Activated CD4-positive, alpha-beta T cell treated with anti-CD3 and anti-CD28 coated beads for 36 hours (primary cell): ENCODE data around the gene CCNL2. TPM values are rescaled to one million over a fixed set of nuclear protein-coding genes. Genes with fewer than 3 reads are reported as not detected.
"Not testable (repeated sequence)": the region's sequence is repeated elsewhere in the genome, so short reads cannot be mapped to it uniquely, and the experiment has no call there.

Experiments
- ATAC-seq: fragments of 200-7000 bp; cut with Tn5 transposase; one replicate; pipeline ENCODE4 v1.10.0; 2021; ENCODE audit warnings: mild to moderate bottlenecking, moderate library complexity
- CTCF ChIA-PET: fragments of 350-600 bp; sonication (Branson Sonifier 250); formaldehyde crosslinking; loops from one replicate; lab custom pipeline; 2021; ENCODE audit warnings: antibody characterized with exemption; lab: Charles Lee
- POLR2A ChIA-PET: fragments of 350-600 bp; sonication (Branson Sonifier 250); formaldehyde crosslinking; loops from one replicate; lab custom pipeline; 2021; ENCODE audit warnings: antibody characterized with exemption, inconsistent platforms; lab: Charles Lee
- DNase-seq: peaks from one replicate; pipeline ENCODE4 v3.0.0-alpha.2; 2020
- H3K27ac Mint-ChIP-seq: one replicate; pipeline ENCODE4 v1.8.0; 2021; ENCODE audit warnings: mixed read lengths
- H3K27me3 Mint-ChIP-seq: one replicate; pipeline ENCODE4 v1.8.0; 2021; ENCODE audit warnings: mixed read lengths
- H3K36me3 Mint-ChIP-seq: one replicate; pipeline ENCODE4 v1.8.0; 2021; ENCODE audit warnings: low read depth, mixed read lengths
- H3K4me1 Mint-ChIP-seq: one replicate; pipeline ENCODE4 v1.8.0; 2021; ENCODE audit warnings: mixed read lengths
- H3K4me3 Mint-ChIP-seq: one replicate; pipeline ENCODE4 v1.8.0; 2021; ENCODE audit warnings: mild to moderate bottlenecking, moderate library complexity, mixed read lengths
- H3K9me3 Mint-ChIP-seq: one replicate; pipeline ENCODE4 v1.8.0; 2021; ENCODE audit warnings: low read depth, mixed read lengths
- intact Hi-C, 2 experiments: fragments of 100-400 bp; cut with DNase I in 1 of 2; cut with micrococcal nuclease in 1 of 2; formaldehyde crosslinking; loops; one replicate each; pipeline versions ENCODE4 v1.14.2 to v1.15.1; 2022 to 2024; cut with DNase I, micrococcal nuclease
- total RNA-seq, 2 experiments: library from RNA; stranded (reverse); gene quantifications; one replicate each; pipeline ENCODE4 v1.2.3, GENCODE V29; 2021

Gene CCNL2
- total RNA-seq, 2 experiments from 2014 or later: 73.6 to 89.7 TPM

DNA sequence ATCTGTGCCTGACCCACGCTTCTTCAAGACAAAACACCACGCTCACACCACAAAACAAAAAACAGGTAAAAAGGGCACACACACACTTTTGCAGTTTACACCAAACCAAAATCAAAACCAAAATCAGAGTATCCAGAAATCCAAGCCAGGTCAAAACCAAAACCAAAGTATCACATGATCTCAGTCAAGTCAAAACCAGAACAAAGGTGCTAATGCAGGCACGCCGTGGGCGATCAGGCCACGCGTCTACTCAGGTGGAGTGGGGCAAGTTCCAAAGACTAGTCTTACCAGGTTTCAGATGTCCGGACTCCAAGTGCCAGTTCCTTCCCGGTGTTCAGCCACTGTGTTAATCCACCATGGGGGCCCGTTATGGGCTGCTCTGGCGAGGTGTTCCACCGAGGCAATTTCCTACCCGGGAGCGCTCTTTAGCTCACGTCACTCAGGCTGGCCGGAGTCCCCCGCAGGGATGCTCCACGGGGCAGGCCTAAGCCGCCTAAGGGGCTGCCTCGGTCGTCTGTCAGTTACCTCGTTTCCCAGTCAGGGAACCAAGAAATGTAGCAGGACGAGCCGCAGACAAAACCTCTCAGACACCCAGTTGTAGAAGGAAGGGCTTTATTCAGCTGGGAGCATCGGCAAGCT, 18.8 kb upstream of the CCNL2 start:
- POLR2A ChIA-PET, H3K9me3 Mint-ChIP-seq, H3K27ac Mint-ChIP-seq, H3K4me3 Mint-ChIP-seq, CTCF ChIA-PET, H3K4me1 Mint-ChIP-seq, H3K27me3 Mint-ChIP-seq, H3K36me3 Mint-ChIP-seq, intact Hi-C loops: not testable (repeated sequence)
- peak; percentile 47 for ATAC-seq
- DNase-seq: peak; percentile 37

GRCh38 chr1:1417396-1417795, 18.3 kb upstream of the CCNL2 start:
- H3K36me3 Mint-ChIP-seq, ATAC-seq, H3K27ac Mint-ChIP-seq, H3K9me3 Mint-ChIP-seq, H3K4me1 Mint-ChIP-seq, POLR2A ChIA-PET, H3K4me3 Mint-ChIP-seq, DNase-seq, H3K27me3 Mint-ChIP-seq, intact Hi-C loops, CTCF ChIA-PET: not testable (repeated sequence)

DNA sequence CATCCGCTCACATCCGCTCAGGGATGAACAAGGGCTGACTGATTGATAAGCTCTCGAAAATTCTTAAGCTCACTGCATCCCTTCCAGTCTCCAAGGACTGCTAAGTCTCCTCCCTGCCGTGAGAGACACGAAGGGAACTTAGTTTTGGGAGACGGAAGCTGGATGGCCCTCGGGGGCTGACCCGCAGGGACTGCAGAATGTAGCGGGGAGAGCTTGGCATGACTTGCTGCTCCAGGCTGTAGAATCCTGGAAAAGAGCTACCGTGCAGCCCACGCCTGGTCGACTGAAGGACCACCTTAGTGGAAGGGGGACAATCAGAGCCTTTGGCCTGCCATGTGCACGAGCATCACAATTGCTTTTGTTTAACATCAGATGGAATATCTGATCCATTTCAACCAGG, 16.6 kb upstream of the CCNL2 start:
- no peak for ATAC-seq
- peaks cover 3% of the 10 kb centered on the region for H3K36me3 Mint-ChIP-seq
- no peak for DNase-seq
- H3K27me3 Mint-ChIP-seq: no peaks in the 10 kb centered on the region
- no peaks in the 10 kb centered on the region for H3K9me3 Mint-ChIP-seq
- no peak overlapping the region for H3K4me3 Mint-ChIP-seq
- CTCF ChIA-PET: no interaction called here
- POLR2A ChIA-PET: no interaction called here
- intact Hi-C loops: no loop called here
- peaks cover 5% of the 10 kb centered on the region for H3K4me1 Mint-ChIP-seq
- H3K27ac Mint-ChIP-seq: no peak overlapping the region

DNA sequence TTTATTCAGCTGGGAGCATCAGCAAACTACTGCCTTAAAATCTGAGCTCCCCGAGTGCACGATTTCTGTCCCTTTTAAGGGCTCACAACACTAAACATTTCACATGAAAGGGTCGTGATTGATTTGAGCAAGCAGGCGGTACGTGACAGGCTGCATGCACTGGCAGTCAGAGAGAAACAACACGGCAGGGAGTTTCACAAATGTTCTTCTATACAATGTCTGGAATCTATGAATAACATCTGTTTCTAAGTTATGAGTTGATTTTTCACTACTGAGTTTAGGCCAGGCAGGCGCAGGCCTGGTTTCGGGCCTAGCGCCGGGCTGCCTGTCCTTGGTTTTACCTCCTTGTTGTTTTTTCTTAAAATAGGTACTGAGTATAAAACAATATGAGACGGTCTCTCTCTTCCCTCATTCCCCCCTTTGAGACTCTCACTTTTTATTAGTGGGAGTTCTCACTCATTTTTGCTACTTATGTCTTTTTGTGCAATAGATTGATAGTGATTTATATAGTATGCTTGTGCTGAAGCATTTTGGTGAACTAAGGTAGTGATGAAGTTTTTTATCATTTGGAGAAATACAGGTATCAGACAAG, 13.3 kb upstream of the CCNL2 start:
- peak overlapping the region; percentile 5 for H3K27ac Mint-ChIP-seq
- POLR2A ChIA-PET: not testable (repeated sequence)

DNA sequence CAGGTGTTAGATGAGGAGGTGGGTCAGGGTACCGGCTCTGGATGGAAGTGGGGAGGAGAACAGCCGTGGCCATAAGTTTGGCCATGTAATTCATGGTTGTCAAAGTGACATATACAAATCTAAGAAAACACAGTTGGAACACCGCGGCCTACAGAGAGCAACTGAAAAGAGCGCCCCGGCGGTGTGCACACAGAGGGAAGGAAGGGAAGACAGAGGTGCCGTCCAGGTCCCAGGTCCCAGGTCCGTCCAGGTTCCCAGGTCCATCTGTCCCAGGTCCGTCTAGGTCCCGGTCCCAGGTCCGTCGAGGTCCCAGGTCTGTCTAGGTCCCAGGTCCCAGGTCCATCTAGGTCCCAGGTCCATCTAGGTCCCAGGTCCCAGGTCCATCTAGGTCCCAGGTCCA, 12.5 kb upstream of the CCNL2 start:
- no peaks in the 10 kb centered on the region for H3K9me3 Mint-ChIP-seq
- H3K27me3 Mint-ChIP-seq: no peaks in the 10 kb centered on the region
- ChIA-PET CTCF (no interaction called here), POLR2A (no interaction called here)
- H3K36me3 Mint-ChIP-seq: peaks cover 19% of the 10 kb centered on the region
- DNase-seq: no peak
- no peak for ATAC-seq
- H3K27ac Mint-ChIP-seq: no peak overlapping the region
- H3K4me3 Mint-ChIP-seq: no peak overlapping the region
- intact Hi-C loops: no loop called here
- H3K4me1 Mint-ChIP-seq: peaks cover 12% of the 10 kb centered on the region

More for the DNA sequence above, 13.3 kb upstream of the CCNL2 start:
- intact Hi-C loops, H3K4me3 Mint-ChIP-seq, H3K27me3 Mint-ChIP-seq, DNase-seq, ATAC-seq, CTCF ChIA-PET, H3K9me3 Mint-ChIP-seq: not testable (repeated sequence)
- H3K4me1 Mint-ChIP-seq: peaks cover 12% of the 10 kb centered on the region
- peaks cover 15% of the 10 kb centered on the region for H3K36me3 Mint-ChIP-seq

- Mint-ChIP-seq H3K4me1 (peaks cover 21% of the 10 kb centered on the region), H3K36me3 (peaks cover 32% of the 10 kb centered on the region)
- H3K27ac Mint-ChIP-seq, POLR2A ChIA-PET, ATAC-seq, H3K4me3 Mint-ChIP-seq, DNase-seq, H3K9me3 Mint-ChIP-seq, intact Hi-C loops, H3K27me3 Mint-ChIP-seq, CTCF ChIA-PET: not testable (repeated sequence)
Measured at GRCh38 chr1:1410238-1410637, 11.1 kb upstream of the CCNL2 start.

DNA sequence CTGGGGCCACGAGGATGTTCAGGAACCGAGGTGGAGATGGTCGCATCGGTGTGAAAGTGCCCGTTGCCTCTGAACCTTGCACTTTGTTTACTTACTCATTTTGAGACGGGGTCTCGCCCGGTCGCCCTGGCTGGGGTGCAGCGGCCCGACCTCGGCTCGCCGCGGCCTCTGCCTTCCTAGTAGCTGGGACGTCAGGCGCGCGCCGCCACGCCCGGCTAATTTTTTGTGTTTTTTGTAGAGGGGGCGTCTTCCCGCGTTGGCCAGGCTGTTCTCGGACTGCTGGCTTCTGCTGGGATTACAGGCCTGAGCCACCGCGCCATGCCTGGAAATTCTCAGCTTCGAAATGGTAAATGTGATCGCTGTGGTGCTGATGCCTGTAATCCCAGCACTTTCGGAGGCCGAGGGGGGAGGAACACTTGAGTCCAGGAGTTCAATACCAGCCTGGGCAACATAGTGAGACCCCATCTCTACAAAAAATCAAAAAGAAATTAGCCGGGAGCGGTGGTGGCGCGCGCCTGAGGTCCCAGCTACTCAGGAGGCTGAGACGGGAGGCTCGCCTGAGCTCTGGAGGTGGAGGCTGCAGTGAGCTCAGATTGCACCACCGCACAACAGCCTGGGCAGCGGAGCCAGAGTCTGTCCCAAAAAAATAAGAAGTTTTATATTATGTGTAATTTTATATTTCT, 8.6 kb upstream of the CCNL2 start:
- Mint-ChIP-seq H3K4me3 (peak overlapping the region; percentile 92), H3K4me1 (peaks cover 35% of the 10 kb centered on the region), H3K36me3 (peaks cover 50% of the 10 kb centered on the region), H3K9me3 (no peaks in the 10 kb centered on the region), H3K27ac (peak overlapping the region; percentile 80), H3K27me3 (no peaks in the 10 kb centered on the region)
- intact Hi-C loops: loop anchor here (1.0 to 10.0 kb wide), 12 partner anchors 8 to 497 kb away; partner anchors contain the start of genes AURKAIP1 (in 2 of the 2), CCNL2 (in 2 of the 2), PUSL1 (in 2 of the 2) and ATAD3B (in 1 of the 2)
- POLR2A ChIA-PET: interaction anchor here (0.6 to 1.5 kb wide), 5 partner anchors 8 to 449 kb away, joined by 3 to 9 read pairs (median 3); partner anchors contain the start of genes AURKAIP1, CCNL2 and NOC2L
- ATAC-seq (peak; percentile 7), DNase-seq (peak; percentile 52)
- CTCF ChIA-PET: interaction anchor here (0.8 to 2.0 kb wide), 6 partner anchors 9 to 271 kb away, joined by 3 to 11 read pairs (median 4); partner anchors contain the start of gene CCNL2

DNA sequence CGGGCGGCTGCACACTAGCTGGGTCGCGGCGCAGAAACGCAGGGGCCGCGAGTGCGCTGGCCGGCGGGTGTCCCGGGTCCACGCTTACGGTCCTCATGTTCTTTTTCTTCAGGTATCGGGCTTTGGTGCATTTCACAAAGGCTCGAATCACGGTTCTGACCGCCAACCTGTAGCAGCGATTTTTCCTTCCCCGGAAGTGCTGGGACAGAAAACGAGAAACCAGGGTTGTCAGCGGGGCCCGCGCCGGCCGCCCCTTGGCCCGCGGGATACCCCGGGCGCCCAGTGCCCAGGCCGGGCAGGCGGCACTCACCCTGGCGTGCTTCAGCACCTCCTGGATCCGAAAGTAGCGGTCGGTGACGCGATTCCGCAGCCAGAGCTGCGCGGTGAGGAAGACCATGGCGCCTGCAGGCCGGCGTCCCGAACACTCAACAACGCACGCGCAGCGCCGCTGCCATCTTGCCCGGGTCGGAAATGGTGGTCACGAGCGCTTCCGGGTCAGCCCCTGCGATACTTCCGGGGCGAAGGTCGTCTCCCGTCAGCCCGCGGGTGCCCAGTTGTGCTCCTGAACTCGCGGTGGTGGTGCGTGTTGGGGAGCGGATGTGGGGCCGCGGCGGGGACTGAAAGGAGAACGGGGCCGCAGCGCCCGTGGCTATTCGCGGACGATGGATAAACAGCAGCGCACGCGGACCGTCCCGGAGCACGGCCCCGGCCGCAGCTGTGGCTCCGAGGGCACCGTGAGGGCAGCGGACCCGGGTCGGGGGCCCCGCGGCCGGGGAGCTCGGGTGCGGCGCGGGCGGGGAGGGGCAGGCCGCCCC, 7.9 kb upstream of the CCNL2 start, which contains the start of gene MRPL20:
MRPL20 (minus strand) TSS at position 473 of the 815 bp plus-strand sequence; CDS start at position 397, 76 bp downstream.
- CTCF ChIA-PET: interaction anchor here (0.8 to 2.0 kb wide), 6 partner anchors 8 to 272 kb away, joined by 3 to 11 read pairs (median 4); partner anchors contain the start of gene CCNL2
- Mint-ChIP-seq H3K27me3 (no peaks in the 10 kb centered on the region), H3K4me3 (peak within 1 kb of the TSS; percentile 92), H3K9me3 (no peaks in the 10 kb centered on the region), H3K36me3 (peaks cover 57% of the 10 kb centered on the region), H3K27ac (peak within 1 kb of the TSS; percentile 91), H3K4me1 (peaks cover 41% of the 10 kb centered on the region)
- peak; percentile 98 for DNase-seq
- ATAC-seq: peak; percentile 95
- intact Hi-C loops: loop anchor here (1.0 to 10.0 kb wide), 12 partner anchors 8 to 498 kb away; partner anchors contain the start of genes AURKAIP1 (in 2 of the 2), CCNL2 (in 2 of the 2), PUSL1 (in 2 of the 2) and ATAD3B (in 1 of the 2)
- POLR2A ChIA-PET: interaction anchor here (0.6 to 1.5 kb wide), 4 partner anchors 8 to 448 kb away, joined by 3 to 9 read pairs (median 5); partner anchors contain the start of genes AURKAIP1, CCNL2 and NOC2L

DNA sequence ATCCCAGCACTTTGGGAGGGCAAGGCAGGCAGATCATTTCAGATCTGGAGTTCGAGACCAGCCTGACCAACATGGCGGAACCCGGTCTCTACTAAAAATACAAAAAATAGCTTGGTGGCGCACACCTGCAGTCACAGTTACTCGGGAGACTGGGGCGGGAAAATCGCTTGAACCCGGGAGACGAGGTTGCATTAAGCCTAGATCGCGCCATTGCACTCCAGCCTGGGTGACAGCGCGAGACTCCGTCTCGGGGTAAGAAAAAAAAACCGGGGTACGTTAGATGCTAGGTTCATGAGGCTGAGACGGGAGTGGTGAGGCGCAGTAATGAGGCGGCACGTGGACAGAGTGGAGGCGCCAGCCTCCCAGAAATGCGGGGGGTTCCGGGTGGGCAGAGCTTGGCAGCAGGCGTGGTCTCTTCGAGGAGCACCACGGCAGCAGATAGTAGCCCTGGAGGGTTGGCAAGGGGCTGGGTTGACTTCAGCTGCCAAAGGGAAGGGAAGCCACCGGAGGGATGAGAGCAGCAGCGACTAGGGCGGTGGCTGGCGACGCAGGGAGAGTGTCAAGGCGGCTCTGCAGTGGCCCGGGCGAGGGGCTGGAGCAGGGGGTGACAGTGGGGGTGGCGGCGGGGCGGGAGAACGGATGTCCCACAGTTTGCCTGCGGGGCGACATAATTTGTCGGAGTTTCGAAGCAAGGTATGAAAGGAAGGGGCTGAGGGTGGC, 7.1 kb upstream of the CCNL2 start:
- no peaks in the 10 kb centered on the region for H3K27me3 Mint-ChIP-seq
- no peaks in the 10 kb centered on the region for H3K9me3 Mint-ChIP-seq
- H3K36me3 Mint-ChIP-seq: peaks cover 62% of the 10 kb centered on the region
- peaks cover 48% of the 10 kb centered on the region for H3K4me1 Mint-ChIP-seq
- no peak for ATAC-seq
- ChIA-PET POLR2A (interaction anchor here (1.5 kb wide), 1 partner anchor 31 kb away, joined by 9 read pairs; the partner anchor contains the start of gene AURKAIP1), CTCF (interaction anchor here (0.7 to 2.0 kb wide), 4 partner anchors 8 to 98 kb away, joined by 3 to 11 read pairs (median 3); partner anchors contain the start of gene CCNL2)
- DNase-seq: peak; percentile 24
- peak overlapping the region; percentile 84 for H3K27ac Mint-ChIP-seq
- H3K4me3 Mint-ChIP-seq: peak overlapping the region; percentile 92
- intact Hi-C loops: loop anchor here (2.0 to 10.0 kb wide), 3 partner anchors 36 to 499 kb away; partner anchors contain the start of gene CDK11B (in 1 of the 2)

GRCh38 chr1:1403653-1404052, 4.5 kb upstream of the CCNL2 start:
- intact Hi-C loops: loop anchor here in 1 of 2 experiments (10.0 kb wide), 1 partner anchor 501 kb away; no protein-coding TSS in a partner anchor
- no peaks in the 10 kb centered on the region for H3K9me3 Mint-ChIP-seq
- CTCF ChIA-PET: no interaction called here
- POLR2A ChIA-PET: no interaction called here
- ATAC-seq (no peak), DNase-seq (no peak)
- H3K36me3 Mint-ChIP-seq: peaks cover 69% of the 10 kb centered on the region
- H3K27me3 Mint-ChIP-seq: no peaks in the 10 kb centered on the region
- H3K27ac Mint-ChIP-seq: peak overlapping the region; percentile 7
- no peak overlapping the region for H3K4me3 Mint-ChIP-seq
- peaks cover 52% of the 10 kb centered on the region for H3K4me1 Mint-ChIP-seq
